ENCODE data around the gene CBLN4.

The CBLN4 gene

DNA sequence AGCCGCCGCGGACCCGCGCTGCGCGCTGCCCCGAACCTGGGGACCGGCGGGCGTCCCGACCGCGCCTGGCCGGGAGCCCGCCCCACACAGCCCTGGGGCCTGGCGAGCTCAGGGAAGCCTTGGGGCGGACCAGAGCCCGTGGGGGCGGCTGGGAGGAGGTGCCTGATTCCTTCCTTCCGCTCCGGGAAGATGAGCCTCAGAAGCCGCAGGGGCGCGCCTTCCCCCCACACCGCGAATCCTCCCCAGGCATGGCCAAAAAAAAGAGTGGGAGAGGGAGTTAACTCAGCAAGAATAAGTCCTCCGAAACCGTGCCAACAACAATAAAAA, at the start of gene CBLN4:
CBLN4 (minus strand) TSS at position 131 of the 327 bp plus-strand sequence. CDS start 1,348 bp downstream, outside the sequence.
- DNase-seq: no peak

DNA sequence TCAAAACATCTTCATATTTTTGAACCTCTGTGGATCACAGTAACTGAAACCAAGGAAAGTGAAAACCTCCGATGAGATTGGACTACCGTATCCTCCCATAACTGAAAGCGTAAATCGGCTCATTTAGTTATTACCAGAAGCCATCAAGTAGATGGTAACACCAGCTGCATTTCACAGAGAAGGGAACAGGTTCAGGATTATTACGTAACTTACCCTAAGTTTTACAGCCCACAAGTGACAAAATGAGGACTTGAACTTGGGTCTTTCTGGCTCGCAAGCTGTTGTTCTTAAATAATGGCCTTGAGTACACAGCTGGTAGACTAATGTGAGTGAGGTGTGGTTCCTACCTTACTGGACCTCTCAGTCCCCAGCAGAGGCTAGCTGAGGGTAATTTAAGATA, 37.9 kb upstream of the CBLN4 start:
- no peak for DNase-seq

DNA sequence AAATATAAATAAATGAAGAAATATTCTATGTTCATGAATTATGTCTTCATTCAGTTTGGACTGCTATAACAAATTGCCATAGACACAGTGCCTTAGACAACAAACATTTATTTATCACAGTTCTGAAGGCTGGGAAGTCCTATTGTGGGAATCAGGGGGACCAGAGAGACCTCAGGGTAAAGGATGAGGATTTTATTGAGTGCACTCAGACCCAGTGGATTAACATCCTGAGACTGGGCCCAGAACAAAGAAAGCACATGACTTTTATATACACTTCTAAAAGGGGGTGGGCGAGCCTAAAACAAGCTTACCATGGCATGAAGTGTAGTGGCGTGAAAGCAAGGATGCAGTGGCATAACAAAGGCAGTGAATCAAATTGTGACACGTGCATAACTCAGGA, 26.9 kb upstream of the CBLN4 start:
- no peak for DNase-seq

DNA sequence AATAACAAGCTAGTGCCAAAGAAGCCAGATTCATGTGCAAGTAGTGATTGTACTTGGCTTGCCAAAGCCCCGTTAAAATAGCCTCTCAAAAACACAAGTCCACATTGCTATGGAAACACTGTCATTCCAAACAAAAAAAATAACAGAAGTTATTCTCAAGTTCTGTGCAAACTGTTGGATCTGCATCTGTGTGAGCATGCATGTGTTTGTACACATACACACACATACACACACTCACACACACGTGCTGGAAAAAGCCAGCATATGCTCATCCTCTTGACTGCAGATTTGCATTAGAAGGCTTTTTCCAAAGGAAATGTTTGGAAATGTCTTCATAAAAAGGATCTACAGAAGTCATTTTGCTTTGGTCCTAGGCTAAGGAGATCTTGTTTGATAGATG, 13.4 kb upstream of the CBLN4 start:
- no peak for DNase-seq

DNA sequence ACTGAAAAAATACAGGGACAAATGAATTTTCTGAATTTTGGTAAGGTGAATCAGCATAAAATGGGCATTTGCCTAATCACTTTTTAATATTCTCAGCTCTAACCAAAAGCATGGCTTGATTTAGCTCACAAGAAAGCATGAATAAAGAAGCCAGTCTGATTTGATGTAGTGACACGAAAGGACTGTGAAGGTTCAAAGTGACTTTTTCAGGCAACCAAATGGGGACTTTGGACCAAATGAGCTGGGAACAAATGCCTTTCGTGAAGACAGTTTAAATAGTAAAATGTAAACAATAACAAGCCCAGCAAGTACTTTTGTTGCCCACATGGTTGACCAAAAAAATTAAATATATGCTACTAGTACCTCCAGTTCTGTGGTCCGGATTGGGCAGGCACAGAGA, 12.9 kb upstream of the CBLN4 start:
- no peak for DNase-seq

DNA sequence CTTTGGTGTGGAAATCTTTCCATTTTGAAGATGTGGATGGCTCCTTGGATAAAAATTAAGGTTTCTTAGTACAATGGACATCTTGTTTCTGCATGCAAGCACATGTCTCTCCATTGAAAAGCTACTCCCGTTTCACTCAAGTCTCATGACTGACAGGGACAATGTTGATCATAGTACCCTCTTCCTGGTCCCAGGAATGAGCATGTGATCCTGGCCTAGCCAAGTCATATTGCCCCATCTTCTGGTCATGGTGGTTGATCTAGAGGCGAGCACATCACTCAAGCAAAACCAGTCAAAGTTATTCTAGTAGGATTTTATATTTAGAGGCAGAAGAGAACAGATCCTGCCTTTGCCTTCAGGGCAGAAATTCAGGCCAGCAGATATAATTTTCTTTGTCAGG, 12.2 kb upstream of the CBLN4 start:
- DNase-seq: no peak

DNA sequence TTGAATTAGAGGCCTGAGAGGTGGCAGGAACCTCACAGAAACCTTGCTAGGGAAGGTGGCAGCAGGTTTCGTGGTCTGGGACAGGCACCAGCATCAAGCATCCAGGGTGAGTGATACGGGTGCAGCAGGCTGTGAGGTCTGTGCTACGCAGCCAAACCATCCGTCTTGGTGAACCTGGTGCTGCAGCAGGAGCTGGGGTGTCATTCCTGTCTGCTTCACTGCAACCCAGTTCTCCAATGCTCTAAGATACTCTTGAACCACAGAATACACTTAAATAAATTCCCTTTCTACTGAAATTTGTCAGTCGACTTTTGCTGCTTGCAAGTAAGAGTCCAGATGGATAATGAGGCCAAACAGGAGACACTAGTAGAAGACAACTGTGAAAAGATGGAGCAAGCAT, 9.7 kb upstream of the CBLN4 start:
- DNase-seq: no peak

DNA sequence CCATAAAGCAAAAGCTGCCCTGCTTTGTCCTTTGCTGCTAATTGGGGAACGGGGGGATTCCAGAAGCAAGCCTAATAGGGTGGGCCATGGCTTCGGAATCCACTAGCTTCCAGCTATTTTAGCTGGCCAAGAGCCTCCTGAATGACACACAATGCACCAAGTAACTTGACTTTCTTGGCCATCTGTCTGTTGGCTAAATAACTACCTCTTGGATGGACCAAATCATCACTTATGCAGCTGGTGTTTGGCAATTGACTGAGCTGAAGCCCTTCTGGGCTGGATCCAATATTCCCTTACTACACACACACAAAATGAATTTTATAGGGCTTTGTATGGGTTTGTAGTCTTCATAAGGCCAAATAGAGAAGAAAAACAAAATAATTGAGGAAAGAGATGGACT, 8.8 kb upstream of the CBLN4 start:
- DNase-seq: no peak

DNA sequence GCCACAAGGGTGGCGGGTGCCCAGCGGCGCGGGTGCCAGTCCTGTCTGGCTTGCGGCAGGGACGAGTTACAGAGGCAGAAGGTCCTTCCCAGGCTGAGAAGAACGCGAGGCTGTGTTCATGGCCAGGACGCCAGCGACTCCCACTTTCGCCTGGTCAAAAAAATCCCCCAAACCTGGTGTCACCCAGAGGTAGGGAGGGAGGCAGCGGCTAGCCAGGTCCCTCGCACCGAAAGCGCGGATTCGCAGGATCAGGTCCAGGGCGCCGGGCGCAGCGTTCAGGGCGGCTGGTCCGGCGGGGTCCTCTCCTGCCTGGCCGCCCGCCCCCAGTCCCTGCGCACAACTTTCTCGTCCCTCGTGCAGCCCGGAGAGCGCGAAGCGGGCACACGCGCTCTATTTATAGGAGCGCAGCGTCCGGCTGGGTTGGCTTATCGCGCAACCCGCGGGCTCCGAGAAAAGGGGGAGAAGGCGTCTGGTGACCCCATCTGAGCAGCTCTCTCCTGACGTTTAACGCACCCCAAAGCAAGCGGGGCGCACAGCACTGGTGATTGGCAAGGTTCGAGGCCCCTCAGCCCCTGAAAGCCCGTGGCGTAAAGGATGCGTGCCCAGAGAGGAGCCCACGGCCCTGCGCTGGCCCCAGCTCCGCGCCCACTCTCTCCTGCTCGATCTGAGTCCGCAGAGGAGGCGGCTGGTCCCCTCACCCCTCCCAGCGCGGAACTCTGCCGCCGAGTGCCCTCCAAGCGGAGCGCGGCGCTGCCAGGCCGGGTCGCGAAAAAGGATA, 519 bp downstream of the CBLN4 start:
- no peak for DNase-seq

DNA sequence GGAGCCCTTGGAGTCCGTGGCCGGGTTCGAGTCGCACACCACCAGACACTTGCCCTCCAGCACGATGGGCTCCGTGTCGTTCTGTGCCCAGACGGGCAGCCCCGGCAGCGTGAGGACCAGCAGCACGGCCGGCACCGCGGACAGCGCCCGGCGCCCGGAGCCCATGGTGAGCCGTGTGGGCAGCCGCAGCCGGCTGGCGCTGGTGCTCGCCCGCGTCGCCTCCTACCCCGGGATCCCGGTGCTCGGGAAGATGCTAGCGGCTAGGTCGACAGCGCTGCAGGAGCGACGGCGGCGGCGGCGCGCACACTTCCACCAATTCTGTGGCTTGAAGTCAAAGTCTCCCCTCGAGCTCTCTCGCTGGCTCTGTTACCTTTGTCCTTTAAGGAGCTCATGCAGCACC, 1.3 kb downstream of the CBLN4 start:
- DNase-seq: no peak

DNA sequence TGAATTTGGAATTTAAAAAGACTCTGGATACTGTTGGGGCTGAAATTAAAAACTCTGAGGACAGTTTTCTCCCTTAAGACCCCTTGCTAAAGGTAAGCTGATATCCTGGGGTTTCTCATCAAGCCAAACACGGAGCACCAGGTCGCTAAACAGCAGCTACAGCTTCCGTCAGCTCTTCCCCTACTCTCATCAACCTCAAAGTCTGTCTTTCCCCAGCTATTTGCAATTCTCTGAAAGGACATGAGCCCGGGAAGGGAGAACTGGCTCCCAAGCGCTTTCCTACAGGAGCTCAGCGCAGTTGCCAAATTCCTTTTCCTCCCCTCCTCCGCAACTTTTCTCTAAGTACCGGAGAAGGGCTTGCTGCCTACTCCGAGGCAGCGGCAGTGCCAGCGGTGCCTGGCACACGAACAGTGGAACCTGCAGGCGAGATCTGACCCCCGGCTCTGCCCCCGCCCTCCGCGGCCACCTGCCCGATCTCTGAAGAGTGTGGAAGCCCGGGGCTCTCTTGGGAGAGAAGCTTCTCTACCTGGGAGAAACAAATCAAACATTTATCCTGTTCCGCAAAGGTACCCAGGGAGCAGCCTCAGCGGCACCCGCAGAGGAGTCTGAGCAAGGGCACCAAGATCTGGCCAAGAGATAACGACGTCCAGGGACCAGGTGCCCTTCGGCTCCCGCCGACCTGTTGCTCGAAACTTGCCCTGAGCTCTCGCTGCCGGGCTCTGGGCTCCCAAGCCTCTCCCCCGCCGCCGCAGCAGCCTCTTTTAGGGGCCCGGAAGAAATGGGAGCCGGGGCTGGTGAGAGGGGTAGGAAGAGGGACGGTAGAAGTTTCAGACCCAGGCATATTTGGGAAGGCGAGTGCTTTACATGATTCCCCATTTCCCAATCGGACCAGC, 2.2 kb downstream of the CBLN4 start:
- DNase-seq: no peak

DNA sequence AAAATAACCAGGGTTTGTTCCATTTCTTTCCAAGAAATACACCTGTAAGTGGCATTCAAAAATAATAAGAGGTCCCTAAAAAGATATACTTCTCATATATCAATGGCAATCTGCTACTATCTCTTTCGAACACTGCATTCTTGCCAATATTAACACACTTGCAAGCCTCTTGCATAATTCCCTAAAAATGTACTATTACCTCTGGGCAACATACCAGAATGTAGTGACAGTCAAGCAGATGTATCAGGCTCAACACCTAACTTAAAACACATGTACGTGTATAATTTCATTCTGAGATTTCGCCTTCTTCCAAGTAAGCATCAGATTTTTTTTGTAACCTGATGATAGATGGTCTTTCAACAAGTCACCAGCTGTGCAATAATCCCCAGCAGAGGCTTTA, 3.4 kb downstream of the CBLN4 start:
- DNase-seq: no peak

DNA sequence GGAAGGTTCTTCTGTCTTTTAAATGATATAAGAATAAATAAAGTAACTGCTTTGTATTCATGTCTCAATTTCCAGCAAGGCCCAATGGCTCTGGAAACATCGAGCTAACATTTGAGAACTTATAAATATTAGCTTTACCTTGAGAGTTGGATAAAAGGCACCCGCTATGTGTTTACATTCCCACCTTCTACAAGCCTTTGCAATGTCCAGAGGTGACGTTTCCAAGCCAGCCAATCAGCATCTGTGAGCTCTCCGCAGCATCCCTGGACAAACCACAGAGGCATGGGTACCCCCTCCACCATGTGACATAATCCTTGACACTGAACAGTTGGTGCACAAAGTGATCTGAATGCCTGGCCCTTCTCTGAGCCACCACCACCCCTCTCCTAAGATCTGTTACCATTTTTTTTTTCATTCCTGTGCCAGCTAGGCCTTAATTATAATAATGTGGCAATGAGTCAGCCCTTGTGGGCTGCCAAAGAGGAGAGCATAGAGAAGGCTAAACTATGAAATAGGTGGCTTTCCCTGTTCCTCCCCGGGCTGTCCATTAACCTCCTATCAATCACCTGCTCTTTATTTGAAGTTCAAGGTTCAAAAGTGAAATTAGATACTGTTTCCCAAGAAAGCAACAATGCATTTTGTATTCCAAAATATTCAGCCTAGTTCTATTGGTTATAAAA, 4.1 kb downstream of the CBLN4 start:
- no peak for DNase-seq

DNA sequence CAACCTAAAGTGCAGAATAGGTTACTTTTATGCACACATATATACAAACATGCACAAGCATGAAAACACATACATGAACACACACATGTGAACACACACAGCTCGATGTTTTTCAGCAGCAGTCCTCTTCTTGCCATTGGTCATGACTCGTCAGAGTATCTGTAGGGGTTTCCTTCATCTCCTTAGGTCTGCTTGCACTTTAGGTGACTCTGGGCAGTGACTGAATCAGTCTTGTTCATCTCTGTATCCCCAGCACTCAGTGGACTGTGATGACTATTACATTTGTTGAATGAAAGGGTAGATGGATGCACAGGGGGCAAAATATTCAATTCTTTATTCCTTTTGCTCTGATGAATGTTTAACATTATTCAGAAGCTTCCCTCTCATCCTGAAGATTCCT, 26.8 kb downstream of the CBLN4 start:
- no peak for DNase-seq

DNA sequence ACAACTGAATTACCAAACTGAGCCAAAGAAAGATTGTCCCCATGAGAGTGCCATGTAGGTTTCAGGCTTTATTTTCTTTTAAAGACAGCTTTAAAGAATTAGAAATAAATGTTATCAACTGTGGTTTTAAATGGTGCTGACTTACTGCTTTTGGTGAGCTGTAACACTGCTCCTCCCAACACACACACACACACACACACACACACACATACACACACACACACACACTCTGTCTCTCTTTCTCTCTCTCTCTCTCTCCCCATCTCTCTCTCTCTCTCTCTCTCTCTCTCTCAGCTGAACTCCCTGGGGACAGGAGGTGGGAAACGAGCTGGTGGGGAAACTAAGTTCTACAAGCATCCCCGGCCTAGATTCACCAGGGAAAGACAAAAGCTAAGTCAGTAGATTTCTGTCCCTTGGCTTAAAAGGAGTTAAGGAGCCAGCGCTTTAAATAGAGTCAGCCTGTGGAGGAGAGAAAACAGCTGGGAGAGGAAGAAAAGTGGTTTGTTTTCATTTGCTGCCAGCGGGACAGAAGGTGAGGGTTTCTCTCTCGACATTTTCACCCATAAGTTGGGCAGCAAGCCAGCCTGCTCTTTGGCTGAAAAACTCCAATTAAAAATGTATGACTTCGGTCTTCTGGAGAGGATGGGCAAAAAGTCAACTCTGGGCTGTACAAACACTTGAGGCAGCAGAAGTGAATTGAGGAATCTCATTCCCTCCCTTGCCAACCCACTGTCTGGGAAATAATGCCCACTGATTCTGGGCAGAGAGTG, 27.4 kb downstream of the CBLN4 start:
- no peak for DNase-seq

DNA sequence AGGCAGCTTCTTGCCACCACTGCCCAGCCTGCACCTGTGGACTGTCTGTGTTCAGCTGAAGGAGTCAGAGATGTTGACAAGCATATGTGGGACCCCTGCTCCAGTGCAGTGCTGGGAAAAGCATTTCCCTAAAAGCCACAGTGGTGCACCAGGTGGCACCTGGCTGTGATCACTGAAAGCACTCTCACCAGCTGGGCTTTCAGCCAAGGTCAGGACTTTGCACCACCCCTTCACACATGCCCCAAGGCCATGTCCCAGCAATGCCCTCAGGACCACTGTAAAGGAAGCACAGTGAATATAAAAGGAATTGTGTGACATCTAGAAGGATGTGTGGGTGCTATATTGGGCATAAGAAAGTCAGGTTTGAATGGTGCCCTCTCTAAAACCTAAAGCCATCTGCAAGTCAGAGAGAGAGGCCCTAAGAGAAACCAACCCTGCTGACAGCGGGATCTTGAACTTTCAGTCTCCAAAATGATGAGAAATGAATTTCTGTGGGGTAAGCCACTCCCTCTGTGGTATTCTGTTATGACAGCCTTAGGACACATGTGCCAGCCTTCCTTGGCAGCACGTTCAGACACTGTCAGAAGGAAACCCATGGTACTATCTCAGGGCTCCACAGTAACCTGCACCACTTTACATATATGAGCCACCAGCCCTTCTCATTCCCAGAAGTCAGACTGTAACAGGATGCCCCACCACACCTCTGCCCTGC, 30.7 kb downstream of the CBLN4 start:
- DNase-seq: no peak

DNA sequence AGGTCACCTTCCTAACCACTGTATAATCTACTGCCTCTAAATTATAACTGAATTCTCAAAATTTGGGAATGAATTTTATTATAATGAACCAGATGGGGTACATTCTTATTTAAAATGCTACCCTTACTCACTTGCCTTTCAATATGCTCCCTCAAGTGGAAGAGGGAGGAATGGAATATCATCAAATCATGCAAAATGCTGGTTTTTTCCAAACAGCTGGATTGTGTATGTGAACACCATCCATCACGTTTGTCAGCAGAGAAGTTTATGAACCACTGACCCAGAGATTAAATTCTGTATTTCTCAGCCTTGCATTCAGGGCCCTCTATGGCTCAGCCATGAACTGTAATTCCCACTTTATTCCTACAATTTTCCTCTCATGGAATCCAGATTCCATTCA, 40.5 kb downstream of the CBLN4 start:
- no peak for DNase-seq

DNA sequence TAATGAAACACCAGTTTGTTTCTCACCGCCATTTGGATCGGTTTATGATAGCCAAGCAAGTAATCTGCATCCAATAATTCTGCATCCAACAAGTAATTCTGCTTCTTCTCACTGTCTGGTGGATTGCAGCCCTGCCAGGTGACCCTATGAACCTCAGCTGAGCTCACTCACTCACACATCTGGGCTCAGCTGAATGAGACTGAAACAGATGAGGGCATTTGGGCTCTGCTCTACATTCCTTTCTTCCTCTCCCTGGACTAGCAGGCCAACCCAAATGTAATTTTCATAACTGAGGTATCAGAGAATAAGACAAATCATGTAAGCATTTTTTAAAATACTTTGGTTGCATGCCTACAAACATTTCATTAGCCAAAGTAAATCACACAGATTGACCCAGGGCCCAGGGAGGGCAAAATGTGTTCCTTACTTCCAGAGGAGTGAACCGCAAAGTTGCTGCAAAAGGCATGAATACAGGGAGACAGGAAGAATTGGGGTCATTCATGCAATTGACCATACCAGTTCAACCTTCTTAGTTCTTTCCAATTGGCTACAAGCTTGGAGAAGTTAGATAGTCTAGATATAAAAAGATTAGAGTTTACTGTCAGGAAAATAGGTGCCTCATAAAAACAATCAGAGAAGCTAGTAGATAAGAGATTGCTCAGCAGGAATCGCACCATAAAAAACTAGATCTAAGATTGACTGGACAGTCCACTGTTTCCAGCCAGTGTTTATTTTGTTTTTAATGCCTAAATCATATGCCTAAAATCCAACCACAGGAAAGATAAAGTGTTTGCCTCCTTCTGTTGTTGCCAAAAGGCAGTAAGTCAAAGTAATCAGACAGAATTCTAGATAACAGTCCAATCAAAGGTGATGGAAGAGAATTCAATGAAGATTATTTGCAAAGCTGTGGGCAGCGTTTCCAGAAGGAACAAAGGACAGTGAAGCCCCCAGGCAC, 43.7 kb downstream of the CBLN4 start:
- no peak for DNase-seq

DNA sequence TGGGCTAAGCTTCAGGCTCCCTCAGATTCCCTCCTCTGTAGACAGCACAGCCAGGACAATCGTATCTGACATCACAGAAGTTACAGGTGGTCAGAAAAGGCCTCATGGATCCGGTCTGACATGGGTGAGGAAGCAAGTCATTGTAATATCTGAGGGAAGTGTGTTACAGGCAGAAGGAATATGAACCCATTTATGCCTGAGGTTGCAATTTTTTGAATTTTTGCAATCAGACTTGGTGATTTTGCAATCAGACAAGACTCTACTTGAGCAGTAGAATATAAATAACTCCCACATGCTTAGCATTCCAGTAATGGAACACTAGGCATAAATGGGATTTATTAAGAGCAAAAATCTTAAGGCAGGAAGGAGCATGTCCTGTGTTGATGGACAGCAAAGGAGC, 52.1 kb downstream of the CBLN4 start:
- no peak for DNase-seq

DNA sequence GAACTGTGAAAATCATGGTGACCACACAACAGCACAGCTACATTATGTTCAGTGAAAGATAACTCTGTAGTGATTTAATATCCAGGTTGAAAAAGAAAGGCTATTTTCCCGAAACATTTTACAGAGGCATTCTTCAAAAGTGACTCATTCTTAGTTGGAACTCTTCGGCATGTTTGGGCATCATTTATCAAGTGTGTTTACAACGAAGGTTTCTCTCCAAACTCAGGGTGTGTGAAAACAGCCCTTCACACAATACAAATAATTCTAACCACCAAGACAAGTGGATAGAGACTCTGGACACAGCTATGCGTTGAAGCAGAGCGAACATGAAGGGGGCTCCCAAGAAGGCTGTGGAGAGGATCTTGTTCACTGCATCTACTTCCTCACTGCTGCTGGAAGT, 57.6 kb downstream of the CBLN4 start:
- DNase-seq: no peak
